DOHH2 (cell line): ENCODE measurements around the gene TRPM1.

Experiments used
- H3F3A ChIP-seq: fragments of 200-600 bp; sonication (generic), shearing (Covaris generic); 2 replicates; pipeline ENCODE4 v1.6.0; 2016; ENCODE audit warnings: antibody characterized with exemption, mild to moderate bottlenecking; ENCODE audit not compliant: control insufficient read depth, insufficient read depth
- H3K27ac ChIP-seq: fragments of 200-600 bp; sonication (generic); 2 replicates; pipeline ENCODE4 v1.5.1; 2014; ENCODE audit warnings: low read depth, mild to moderate bottlenecking, low read length, moderate library complexity
- H3K27me3 ChIP-seq: fragments of 200-600 bp; sonication (generic); 2 replicates; pipeline ENCODE4 v1.6.1; 2014; ENCODE audit warnings: mild to moderate bottlenecking, low read length, mixed read lengths; ENCODE audit not compliant: control insufficient read depth
- H3K36me3 ChIP-seq: fragments of 200-600 bp; sonication (generic); 2 replicates; pipeline ENCODE4 v1.6.1; 2014; ENCODE audit warnings: mild to moderate bottlenecking, low read length, moderate library complexity, mixed read lengths; ENCODE audit not compliant: control insufficient read depth
- H3K4me1 ChIP-seq: fragments of 200-600 bp; sonication (generic); 2 replicates; pipeline ENCODE4 v1.6.1; 2014; ENCODE audit warnings: mild to moderate bottlenecking, low read length, mixed read lengths; ENCODE audit not compliant: control insufficient read depth
- H3K4me2 ChIP-seq: fragments of 200-600 bp; sonication (generic); 2 replicates; pipeline ENCODE4 v1.6.0; 2014; ENCODE audit warnings: mild to moderate bottlenecking, low read length, moderate library complexity
- H3K4me3 ChIP-seq: fragments of 200-600 bp; sonication (generic); 2 replicates; pipeline ENCODE4 v1.5.1; 2014; ENCODE audit warnings: mild to moderate bottlenecking, low read length, mixed read lengths
- H3K79me2 ChIP-seq: fragments of 200-600 bp; sonication (generic); 2 replicates; pipeline ENCODE4 v1.6.1; 2014; ENCODE audit warnings: mild to moderate bottlenecking, low read length, mixed read lengths; ENCODE audit not compliant: control insufficient read depth
- H3K9me2 ChIP-seq: fragments of 200-600 bp; sonication (generic); replicated peaks from 2 replicates; pipeline ENCODE4 v1.6.1; 2014; ENCODE audit warnings: mild to moderate bottlenecking, low read length, mixed read lengths; ENCODE audit not compliant: control insufficient read depth
- H3K9me3 ChIP-seq: fragments of 200-600 bp; sonication (generic); 2 replicates; pipeline ENCODE4 v1.6.1; 2014; ENCODE audit warnings: antibody characterized with exemption, low read length, mixed read lengths; ENCODE audit not compliant: control insufficient read depth, insufficient read depth
- H4K20me1 ChIP-seq: fragments of 200-600 bp; sonication (generic); 2 replicates; pipeline ENCODE4 v1.6.0; 2014; ENCODE audit warnings: low read depth, mild to moderate bottlenecking, antibody characterized with exemption, low read length, moderate library complexity; ENCODE audit not compliant: control insufficient read depth, insufficient read depth
- CTCF ChIP-seq: fragments of 200-600 bp; sonication (generic); IDR thresholded peaks from one replicate; pipeline ENCODE4 v1.5.1; 2014; ENCODE audit warnings: antibody characterized with exemption, mild to moderate bottlenecking, low read depth, low read length; ENCODE audit not compliant: poor library complexity, severe bottlenecking
- EZH2phosphoT487 ChIP-seq: fragments of 200-600 bp; sonication (generic); IDR thresholded peaks from 2 replicates; pipeline ENCODE4 v1.6.1; 2017; ENCODE audit warnings: borderline replicate concordance, mild to moderate bottlenecking, antibody characterized with exemption, low read length, moderate library complexity, mixed read lengths

TRPM1 gene

GRCh38 chr15:31049111-31049510 lies 52.4 kb downstream of the TRPM1 start:
- H4K20me1 ChIP-seq = no peaks in the 10 kb centered on the region
- no peaks in the 10 kb centered on the region for H3F3A ChIP-seq
- no peaks in the 10 kb centered on the region for H3K27me3 ChIP-seq
- peaks cover 18% of the 10 kb centered on the region for H3K4me1 ChIP-seq
- H3K9me2 ChIP-seq = no peaks in the 10 kb centered on the region
- no peaks in the 10 kb centered on the region for H3K36me3 ChIP-seq
- no peak for TF ChIP-seq CTCF
- TF ChIP-seq EZH2phosphoT487 = no peak
- no peak overlapping the region for H3K4me3 ChIP-seq
- no peak overlapping the region for H3K27ac ChIP-seq
- no peaks in the 10 kb centered on the region for H3K9me3 ChIP-seq
- H3K4me2 ChIP-seq = no peak overlapping the region
- no peaks in the 10 kb centered on the region for H3K79me2 ChIP-seq

- no peaks in the 10 kb centered on the region for H3K9me3 ChIP-seq
- no peaks in the 10 kb centered on the region for H3K27me3 ChIP-seq
- TF ChIP-seq CTCF (no peak), EZH2phosphoT487 (no peak)
- no peak overlapping the region for H3K4me3 ChIP-seq
- H3F3A ChIP-seq = no peaks in the 10 kb centered on the region
- H4K20me1 ChIP-seq = no peaks in the 10 kb centered on the region
- peaks cover 18% of the 10 kb centered on the region for H3K4me1 ChIP-seq
- no peak overlapping the region for H3K27ac ChIP-seq
- no peaks in the 10 kb centered on the region for H3K9me2 ChIP-seq
- no peaks in the 10 kb centered on the region for H3K79me2 ChIP-seq
- H3K4me2 ChIP-seq = no peak overlapping the region
- H3K36me3 ChIP-seq = no peaks in the 10 kb centered on the region
Measured at GRCh38 chr15:31047437-31047836, 54.1 kb downstream of the TRPM1 start.

- H4K20me1 ChIP-seq = no peaks in the 10 kb centered on the region
- no peaks in the 10 kb centered on the region for H3F3A ChIP-seq
- peaks cover 18% of the 10 kb centered on the region for H3K4me1 ChIP-seq
- no peak for TF ChIP-seq CTCF
- H3K79me2 ChIP-seq = no peaks in the 10 kb centered on the region
- H3K9me3 ChIP-seq = no peaks in the 10 kb centered on the region
- no peaks in the 10 kb centered on the region for H3K36me3 ChIP-seq
- H3K27ac ChIP-seq = no peak overlapping the region
- H3K9me2 ChIP-seq = no peaks in the 10 kb centered on the region
- H3K4me2 ChIP-seq = no peak overlapping the region
- no peaks in the 10 kb centered on the region for H3K27me3 ChIP-seq
- H3K4me3 ChIP-seq = no peak overlapping the region
Measured at GRCh38 chr15:31046759-31047359, 54.7 kb downstream of the TRPM1 start.
